ENCODE data around the gene USP19. TPM values are rescaled to one million over a fixed set of nuclear protein-coding genes. Genes with fewer than 3 reads are reported as not detected.

The USP19 gene
- 47.9 and 54.8 TPM in 2 replicates for total RNA-seq

GRCh38 chr3:49120438-49121131, at the start of gene USP19:
Gene USP19 (minus strand): TSS chr3:49120823. CDS start chr3:49119145, 1,678 bp downstream.
- Mint-ChIP-seq H3K9me3 (no peaks in the 10 kb centered on the region), H3K27me3 (ENCODE audit: low read depth) (no peaks in the 10 kb centered on the region), H3K4me3 (ENCODE audit: low read depth) (peak within 1 kb of the TSS; percentile 88), H3K36me3 (ENCODE audit: low read depth) (peaks cover 35% of the 10 kb centered on the region), H3K4me1 (ENCODE audit: low read depth) (peaks cover 11% of the 10 kb centered on the region), H3K27ac (peak within 1 kb of the TSS; percentile 80)
- intact Hi-C loops (cut with micrococcal nuclease) = loop anchor here (1.0 to 5.0 kb wide), 3 partner anchors 16 to 47 kb away; partner anchors contain the start of genes CCDC71, QARS1 and QRICH1
- DNase-seq (ENCODE audit: low spot score) = peak; percentile 93

- no peaks in the 10 kb centered on the region for H3K9me3 Mint-ChIP-seq
- peak overlapping the region; percentile 85 for H3K4me3 Mint-ChIP-seq (ENCODE audit: low read depth)
- DNase-seq (ENCODE audit: low spot score) = no peak
- peak overlapping the region; percentile 85 for H3K27ac Mint-ChIP-seq
- H3K27me3 Mint-ChIP-seq (ENCODE audit: low read depth) = no peaks in the 10 kb centered on the region
- H3K4me1 Mint-ChIP-seq (ENCODE audit: low read depth) = peaks cover 22% of the 10 kb centered on the region
- peaks cover 39% of the 10 kb centered on the region for H3K36me3 Mint-ChIP-seq (ENCODE audit: low read depth)
- intact Hi-C loops (cut with micrococcal nuclease) = loop anchor here (5.0 to 10.0 kb wide), 3 partner anchors 45 to 182 kb away; partner anchors contain the start of genes USP19 and USP4
Measured at GRCh38 chr3:49166752-49167556, 46.3 kb upstream of the USP19 start.

- H3K4me3 Mint-ChIP-seq (ENCODE audit: low read depth) = peak within 1 kb of the TSS; percentile 93
Measured at GRCh38 chr3:49165771-49166751, 45.4 kb upstream of the USP19 start, which contains the start of gene CCDC71. Gene CCDC71 (minus strand): TSS chr3:49166331. CDS start chr3:49164208, 2,123 bp downstream.

GRCh38 chr3:49164983-49165720, 44.5 kb upstream of the USP19 start:
- Mint-ChIP-seq H3K27ac (peak overlapping the region; percentile 81), H3K9me3 (no peaks in the 10 kb centered on the region), H3K4me3 (ENCODE audit: low read depth) (peak overlapping the region; percentile 93), H3K4me1 (ENCODE audit: low read depth) (peaks cover 20% of the 10 kb centered on the region), H3K27me3 (ENCODE audit: low read depth) (no peaks in the 10 kb centered on the region), H3K36me3 (ENCODE audit: low read depth) (peaks cover 42% of the 10 kb centered on the region)
- DNase-seq (ENCODE audit: low spot score) = no peak
- intact Hi-C loops (cut with micrococcal nuclease) = loop anchor here (5.0 to 10.0 kb wide), 3 partner anchors 43 to 180 kb away; partner anchors contain the start of genes USP19 and USP4

More at GRCh38 chr3:49165771-49166751, 45.4 kb upstream of the USP19 start, which contains the start of gene CCDC71:
- Mint-ChIP-seq H3K36me3 (ENCODE audit: low read depth) (peaks cover 42% of the 10 kb centered on the region), H3K27ac (peak within 1 kb of the TSS; percentile 85), H3K27me3 (ENCODE audit: low read depth) (no peaks in the 10 kb centered on the region), H3K9me3 (no peaks in the 10 kb centered on the region), H3K4me1 (ENCODE audit: low read depth) (peaks cover 24% of the 10 kb centered on the region)
- intact Hi-C loops (cut with micrococcal nuclease) = loop anchor here (5.0 to 10.0 kb wide), 3 partner anchors 44 to 181 kb away; partner anchors contain the start of genes USP19 and USP4
- DNase-seq (ENCODE audit: low spot score) = peak; percentile 72

GRCh38 chr3:49163609-49164008, 43.0 kb upstream of the USP19 start:
- H3K9me3 Mint-ChIP-seq = no peaks in the 10 kb centered on the region
- no peak overlapping the region for H3K27ac Mint-ChIP-seq
- H3K4me1 Mint-ChIP-seq (ENCODE audit: low read depth) = peaks cover 20% of the 10 kb centered on the region
- intact Hi-C loops (cut with micrococcal nuclease) = loop anchor here (10.0 kb wide), 1 partner anchor 179 kb away; no protein-coding TSS in a partner anchor
- H3K36me3 Mint-ChIP-seq (ENCODE audit: low read depth) = peaks cover 42% of the 10 kb centered on the region
- no peak overlapping the region for H3K4me3 Mint-ChIP-seq (ENCODE audit: low read depth)
- DNase-seq (ENCODE audit: low spot score) = no peak
- no peaks in the 10 kb centered on the region for H3K27me3 Mint-ChIP-seq (ENCODE audit: low read depth)

- peaks cover 42% of the 10 kb centered on the region for H3K36me3 Mint-ChIP-seq (ENCODE audit: low read depth)
- no peak for DNase-seq (ENCODE audit: low spot score)
- intact Hi-C loops (cut with micrococcal nuclease) = loop anchor here (10.0 kb wide), 1 partner anchor 178 kb away; no protein-coding TSS in a partner anchor
- no peak overlapping the region for H3K27ac Mint-ChIP-seq
- no peaks in the 10 kb centered on the region for H3K9me3 Mint-ChIP-seq
- peaks cover 20% of the 10 kb centered on the region for H3K4me1 Mint-ChIP-seq (ENCODE audit: low read depth)
- H3K27me3 Mint-ChIP-seq (ENCODE audit: low read depth) = no peaks in the 10 kb centered on the region
- no peak overlapping the region for H3K4me3 Mint-ChIP-seq (ENCODE audit: low read depth)
Measured at GRCh38 chr3:49162751-49163419, 42.3 kb upstream of the USP19 start.

- no peak for DNase-seq (ENCODE audit: low spot score)
- no peaks in the 10 kb centered on the region for H3K27me3 Mint-ChIP-seq (ENCODE audit: low read depth)
- no peaks in the 10 kb centered on the region for H3K9me3 Mint-ChIP-seq
- H3K4me1 Mint-ChIP-seq (ENCODE audit: low read depth) = peaks cover 20% of the 10 kb centered on the region
- intact Hi-C loops (cut with micrococcal nuclease) = loop anchor here (10.0 kb wide), 1 partner anchor 177 kb away; no protein-coding TSS in a partner anchor
- no peak overlapping the region for H3K4me3 Mint-ChIP-seq (ENCODE audit: low read depth)
- H3K36me3 Mint-ChIP-seq (ENCODE audit: low read depth) = peaks cover 42% of the 10 kb centered on the region
- no peak overlapping the region for H3K27ac Mint-ChIP-seq
Measured at GRCh38 chr3:49161808-49162530, 41.3 kb upstream of the USP19 start.

- no peak overlapping the region for H3K4me3 Mint-ChIP-seq (ENCODE audit: low read depth)
- intact Hi-C loops (cut with micrococcal nuclease) = loop anchor here (10.0 kb wide), 1 partner anchor 176 kb away; no protein-coding TSS in a partner anchor
- no peaks in the 10 kb centered on the region for H3K9me3 Mint-ChIP-seq
- no peak for DNase-seq (ENCODE audit: low spot score)
- peaks cover 17% of the 10 kb centered on the region for H3K4me1 Mint-ChIP-seq (ENCODE audit: low read depth)
- no peaks in the 10 kb centered on the region for H3K27me3 Mint-ChIP-seq (ENCODE audit: low read depth)
- peaks cover 36% of the 10 kb centered on the region for H3K36me3 Mint-ChIP-seq (ENCODE audit: low read depth)
- no peak overlapping the region for H3K27ac Mint-ChIP-seq
Measured at GRCh38 chr3:49161197-49161596, 40.6 kb upstream of the USP19 start.

GRCh38 chr3:49158792-49159191, 38.2 kb upstream of the USP19 start:
- no peak for DNase-seq (ENCODE audit: low spot score)
- Mint-ChIP-seq H3K4me1 (ENCODE audit: low read depth) (peaks cover 3% of the 10 kb centered on the region), H3K27me3 (ENCODE audit: low read depth) (no peaks in the 10 kb centered on the region), H3K9me3 (no peaks in the 10 kb centered on the region), H3K36me3 (ENCODE audit: low read depth) (peaks cover 17% of the 10 kb centered on the region), H3K4me3 (ENCODE audit: low read depth) (no peak overlapping the region), H3K27ac (no peak overlapping the region)
- intact Hi-C loops (cut with micrococcal nuclease) = no loop called here

GRCh38 chr3:49158103-49158709, 37.6 kb upstream of the USP19 start:
- Mint-ChIP-seq H3K27ac (no peak overlapping the region), H3K27me3 (ENCODE audit: low read depth) (no peaks in the 10 kb centered on the region), H3K4me3 (ENCODE audit: low read depth) (no peak overlapping the region), H3K9me3 (no peaks in the 10 kb centered on the region), H3K4me1 (ENCODE audit: low read depth) (peaks cover 2% of the 10 kb centered on the region), H3K36me3 (ENCODE audit: low read depth) (peaks cover 11% of the 10 kb centered on the region)
- intact Hi-C loops (cut with micrococcal nuclease) = no loop called here
- peak; percentile 49 for DNase-seq (ENCODE audit: low spot score)

All from activated T-helper 2 cell treated with anti-CD3 and anti-CD28 coated beads, Interferon-gamma antibody, Interleukin-2, Interleukin-4, amounts not matched to agents 10 μg/mL and 5 μg/mL and 100 μg/mL, durations not matched to agents 14 hours and 24 hours and 36 hours (primary cell).